Measurements from ENCODE around the gene ROBO1. TPM values are rescaled to one million over a fixed set of nuclear protein-coding genes. Genes with fewer than 3 reads are reported as not detected.

ROBO1 gene
- total and polyA plus RNA-seq, 2 of the 13 experiments (the other 11 are each of a cell fraction or from before 2014, with no cell fraction given): 52.2 to 71.0 TPM

DNA sequence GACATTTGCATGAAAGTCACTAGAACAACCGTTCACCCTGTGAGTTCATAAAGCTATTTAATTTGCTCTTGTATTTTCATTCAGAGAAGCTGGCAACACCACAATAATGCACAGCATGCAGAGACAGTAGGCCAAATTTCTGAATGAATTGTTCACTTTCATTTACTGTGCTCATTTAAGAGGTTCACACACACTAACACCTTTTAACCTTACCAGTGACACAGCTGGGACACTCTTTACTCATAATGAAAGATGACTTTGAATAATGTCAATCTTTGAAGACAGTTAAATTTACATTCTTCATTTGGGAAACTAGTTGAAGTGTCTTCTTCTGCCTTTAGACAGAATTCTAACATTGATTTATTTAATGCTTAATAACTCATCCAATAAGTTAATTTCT, 95.7 kb downstream of the ROBO1 start:
- in situ Hi-C loops (cut with HindIII; ENCODE audit: extremely low pct_ligation_motif_present, low pct_unique_long_range_greater_than_20kb) (no loop called here), intact Hi-C loops (cut with micrococcal nuclease; ENCODE audit: unreplicated experiment) (no loop called here)
- Histone ChIP-seq H3K4me2 (ENCODE audit: low read depth, low read length) (no peak overlapping the region), H3K36me3 (replicated peaks in 1 of 2; ENCODE audit: control insufficient read depth in 1 of 2, insufficient read depth in 2 of 2, low read length in 2 of 2) (no peaks in the 10 kb centered on the region), H3K27me3 (ENCODE audit: control insufficient read depth in 1 of 2, insufficient read depth in 2 of 2, low read length in 2 of 2) (no peaks in the 10 kb centered on the region), H3K4me1 (ENCODE audit: insufficient read depth, low read length) (no peaks in the 10 kb centered on the region), H3K27ac (ENCODE audit: extremely low read length, insufficient read depth, low read length) (no peak overlapping the region), H2AFZ (ENCODE audit: low read length) (no peak overlapping the region), H4K20me1 (ENCODE audit: insufficient read depth, low read length) (no peaks in the 10 kb centered on the region), H3K9ac (ENCODE audit: insufficient read depth, low read depth, low read length) (no peak overlapping the region), H3K9me3 (ENCODE audit: low read length) (no peaks in the 10 kb centered on the region), H3K79me2 (ENCODE audit: insufficient read depth, low read length) (no peaks in the 10 kb centered on the region), H3K4me3 (replicated peaks in 1 of 3; ENCODE audit: insufficient read depth in 1 of 3, low read depth in 2 of 3, low read length in 3 of 3) (no peak overlapping the region)
- DNase-seq (ENCODE audit: low spot score): no peak
- no TSS peak for BruUV-seq (replicated peaks)
- WGBS (ENCODE audit: low lambda C conversion rate): 4% methylated on average over 1 of the region's 1 CpG
- FAIRE-seq: no peak
- ChIA-PET CTCF (ENCODE audit: low intra/inter-chr PET ratio, low total read pairs) (no interaction called here), POLR2A (no interaction called here)
- no peak for ATAC-seq
- TF ChIP-seq, protein P1, sequence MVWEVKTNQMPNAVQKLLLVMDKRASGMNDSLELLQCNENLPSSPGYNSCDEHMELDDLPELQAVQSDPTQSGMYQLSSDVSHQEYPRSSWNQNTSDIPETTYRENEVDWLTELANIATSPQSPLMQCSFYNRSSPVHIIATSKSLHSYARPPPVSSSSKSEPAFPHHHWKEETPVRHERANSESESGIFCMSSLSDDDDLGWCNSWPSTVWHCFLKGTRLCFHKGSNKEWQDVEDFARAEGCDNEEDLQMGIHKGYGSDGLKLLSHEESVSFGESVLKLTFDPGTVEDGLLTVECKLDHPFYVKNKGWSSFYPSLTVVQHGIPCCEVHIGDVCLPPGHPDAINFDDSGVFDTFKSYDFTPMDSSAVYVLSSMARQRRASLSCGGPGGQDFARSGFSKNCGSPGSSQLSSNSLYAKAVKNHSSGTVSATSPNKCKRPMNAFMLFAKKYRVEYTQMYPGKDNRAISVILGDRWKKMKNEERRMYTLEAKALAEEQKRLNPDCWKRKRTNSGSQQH (CRISPR knock-in tag; IDR thresholded peaks at IDR 0.05; ENCODE audit: low read depth): no peak
- TF ChIP-seq NCOA2 (CRISPR knock-in tag; IDR thresholded peaks at IDR 0.05) (no peak), ZNF451 (CRISPR knock-in tag; IDR thresholded peaks at IDR 0.05) (no peak), MED8 (CRISPR knock-in tag; IDR thresholded peaks at IDR 0.05; ENCODE audit: insufficient replicate concordance) (no peak), MAF1 (CRISPR knock-in tag; IDR thresholded peaks at IDR 0.05; ENCODE audit: borderline replicate concordance) (no peak), ZNF30 (CRISPR knock-in tag; IDR thresholded peaks at IDR 0.05) (no peak), ZSCAN12 (CRISPR knock-in tag; IDR thresholded peaks at IDR 0.05) (no peak), KDM5B (CRISPR knock-in tag; IDR thresholded peaks at IDR 0.05; ENCODE audit: borderline replicate concordance) (no peak)
- TF ChIP-seq, protein P2, sequence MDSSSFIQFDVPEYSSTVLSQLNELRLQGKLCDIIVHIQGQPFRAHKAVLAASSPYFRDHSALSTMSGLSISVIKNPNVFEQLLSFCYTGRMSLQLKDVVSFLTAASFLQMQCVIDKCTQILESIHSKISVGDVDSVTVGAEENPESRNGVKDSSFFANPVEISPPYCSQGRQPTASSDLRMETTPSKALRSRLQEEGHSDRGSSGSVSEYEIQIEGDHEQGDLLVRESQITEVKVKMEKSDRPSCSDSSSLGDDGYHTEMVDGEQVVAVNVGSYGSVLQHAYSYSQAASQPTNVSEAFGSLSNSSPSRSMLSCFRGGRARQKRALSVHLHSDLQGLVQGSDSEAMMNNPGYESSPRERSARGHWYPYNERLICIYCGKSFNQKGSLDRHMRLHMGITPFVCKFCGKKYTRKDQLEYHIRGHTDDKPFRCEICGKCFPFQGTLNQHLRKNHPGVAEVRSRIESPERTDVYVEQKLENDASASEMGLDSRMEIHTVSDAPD (CRISPR knock-in tag; IDR thresholded peaks at IDR 0.05): no peak
- TF ChIP-seq, protein P3, sequence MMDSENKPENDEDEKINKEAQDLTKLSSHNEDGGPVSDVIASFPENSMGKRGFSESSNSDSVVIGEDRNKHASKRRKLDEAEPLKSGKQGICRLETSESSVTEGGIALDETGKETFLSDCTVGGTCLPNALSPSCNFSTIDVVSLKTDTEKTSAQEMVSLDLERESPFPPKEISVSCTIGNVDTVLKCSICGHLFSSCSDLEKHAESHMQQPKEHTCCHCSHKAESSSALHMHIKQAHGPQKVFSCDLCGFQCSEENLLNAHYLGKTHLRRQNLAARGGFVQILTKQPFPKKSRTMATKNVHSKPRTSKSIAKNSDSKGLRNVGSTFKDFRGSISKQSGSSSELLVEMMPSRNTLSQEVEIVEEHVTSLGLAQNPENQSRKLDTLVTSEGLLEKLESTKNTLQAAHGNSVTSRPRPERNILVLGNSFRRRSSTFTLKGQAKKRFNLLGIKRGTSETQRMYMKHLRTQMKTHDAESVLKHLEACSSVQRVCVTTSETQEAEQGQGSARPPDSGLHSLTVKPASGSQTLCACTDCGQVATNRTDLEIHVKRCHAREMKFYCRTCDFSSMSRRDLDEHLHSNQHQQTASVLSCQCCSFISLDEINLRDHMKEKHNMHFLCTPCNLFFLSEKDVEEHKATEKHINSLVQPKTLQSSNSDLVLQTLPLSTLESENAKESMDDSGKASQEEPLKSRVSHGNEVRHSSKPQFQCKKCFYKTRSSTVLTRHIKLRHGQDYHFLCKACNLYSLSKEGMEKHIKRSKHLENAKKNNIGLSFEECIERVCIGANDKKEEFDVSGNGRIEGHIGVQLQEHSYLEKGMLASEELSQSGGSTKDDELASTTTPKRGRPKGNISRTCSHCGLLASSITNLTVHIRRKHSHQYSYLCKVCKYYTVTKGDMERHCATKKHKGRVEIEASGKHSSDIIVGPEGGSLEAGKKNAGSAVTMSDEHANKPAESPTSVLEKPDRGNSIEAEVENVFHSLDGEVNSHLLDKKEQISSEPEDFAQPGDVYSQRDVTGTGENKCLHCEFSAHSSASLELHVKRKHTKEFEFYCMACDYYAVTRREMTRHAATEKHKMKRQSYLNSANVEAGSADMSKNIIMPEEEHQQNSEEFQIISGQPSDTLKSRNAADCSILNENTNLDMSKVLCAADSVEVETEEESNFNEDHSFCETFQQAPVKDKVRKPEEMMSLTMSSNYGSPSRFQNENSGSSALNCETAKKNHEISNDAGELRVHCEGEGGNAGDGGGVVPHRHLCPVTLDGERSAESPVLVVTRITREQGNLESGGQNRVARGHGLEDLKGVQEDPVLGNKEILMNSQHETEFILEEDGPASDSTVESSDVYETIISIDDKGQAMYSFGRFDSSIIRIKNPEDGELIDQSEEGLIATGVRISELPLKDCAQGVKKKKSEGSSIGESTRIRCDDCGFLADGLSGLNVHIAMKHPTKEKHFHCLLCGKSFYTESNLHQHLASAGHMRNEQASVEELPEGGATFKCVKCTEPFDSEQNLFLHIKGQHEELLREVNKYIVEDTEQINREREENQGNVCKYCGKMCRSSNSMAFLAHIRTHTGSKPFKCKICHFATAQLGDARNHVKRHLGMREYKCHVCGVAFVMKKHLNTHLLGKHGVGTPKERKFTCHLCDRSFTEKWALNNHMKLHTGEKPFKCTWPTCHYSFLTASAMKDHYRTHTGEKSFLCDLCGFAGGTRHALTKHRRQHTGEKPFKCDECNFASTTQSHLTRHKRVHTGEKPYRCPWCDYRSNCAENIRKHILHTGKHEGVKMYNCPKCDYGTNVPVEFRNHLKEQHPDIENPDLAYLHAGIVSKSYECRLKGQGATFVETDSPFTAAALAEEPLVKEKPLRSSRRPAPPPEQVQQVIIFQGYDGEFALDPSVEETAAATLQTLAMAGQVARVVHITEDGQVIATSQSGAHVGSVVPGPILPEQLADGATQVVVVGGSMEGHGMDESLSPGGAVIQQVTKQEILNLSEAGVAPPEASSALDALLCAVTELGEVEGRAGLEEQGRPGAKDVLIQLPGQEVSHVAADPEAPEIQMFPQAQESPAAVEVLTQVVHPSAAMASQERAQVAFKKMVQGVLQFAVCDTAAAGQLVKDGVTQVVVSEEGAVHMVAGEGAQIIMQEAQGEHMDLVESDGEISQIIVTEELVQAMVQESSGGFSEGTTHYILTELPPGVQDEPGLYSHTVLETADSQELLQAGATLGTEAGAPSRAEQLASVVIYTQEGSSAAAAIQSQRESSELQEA (CRISPR knock-in tag; IDR thresholded peaks at IDR 0.05; ENCODE audit: not compliant biosample characterization): no peak
- TF ChIP-seq, protein P4, sequence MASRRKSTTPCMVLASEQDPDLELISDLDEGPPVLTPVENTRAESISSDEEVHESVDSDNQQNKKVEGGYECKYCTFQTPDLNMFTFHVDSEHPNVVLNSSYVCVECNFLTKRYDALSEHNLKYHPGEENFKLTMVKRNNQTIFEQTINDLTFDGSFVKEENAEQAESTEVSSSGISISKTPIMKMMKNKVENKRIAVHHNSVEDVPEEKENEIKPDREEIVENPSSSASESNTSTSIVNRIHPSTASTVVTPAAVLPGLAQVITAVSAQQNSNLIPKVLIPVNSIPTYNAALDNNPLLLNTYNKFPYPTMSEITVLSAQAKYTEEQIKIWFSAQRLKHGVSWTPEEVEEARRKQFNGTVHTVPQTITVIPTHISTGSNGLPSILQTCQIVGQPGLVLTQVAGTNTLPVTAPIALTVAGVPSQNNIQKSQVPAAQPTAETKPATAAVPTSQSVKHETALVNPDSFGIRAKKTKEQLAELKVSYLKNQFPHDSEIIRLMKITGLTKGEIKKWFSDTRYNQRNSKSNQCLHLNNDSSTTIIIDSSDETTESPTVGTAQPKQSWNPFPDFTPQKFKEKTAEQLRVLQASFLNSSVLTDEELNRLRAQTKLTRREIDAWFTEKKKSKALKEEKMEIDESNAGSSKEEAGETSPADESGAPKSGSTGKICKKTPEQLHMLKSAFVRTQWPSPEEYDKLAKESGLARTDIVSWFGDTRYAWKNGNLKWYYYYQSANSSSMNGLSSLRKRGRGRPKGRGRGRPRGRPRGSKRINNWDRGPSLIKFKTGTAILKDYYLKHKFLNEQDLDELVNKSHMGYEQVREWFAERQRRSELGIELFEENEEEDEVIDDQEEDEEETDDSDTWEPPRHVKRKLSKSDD (CRISPR knock-in tag; IDR thresholded peaks at IDR 0.05; ENCODE audit: low read depth): no peak
